GM03348 (cell line): ENCODE data around the gene LDB2.

Experiments used
- DNase-seq: peaks from one replicate; pipeline ENCODE4 v3.0.0; 2012; ENCODE audit warnings: low spot score

LDB2 gene

GRCh38 chr4:16721613-16722291 lies 176.7 kb downstream of the LDB2 start:
- DNase-seq: peak; percentile 42

GRCh38 chr4:16720761-16721160 lies 177.7 kb downstream of the LDB2 start:
- no peak for DNase-seq

GRCh38 chr4:16717266-16717970 lies 181.0 kb downstream of the LDB2 start:
- DNase-seq: peak; percentile 40

GRCh38 chr4:16715482-16715881 lies 183.0 kb downstream of the LDB2 start:
- no peak for DNase-seq

- no peak for DNase-seq
Observed at GRCh38 chr4:16714191-16714590, 184.3 kb downstream of the LDB2 start.

GRCh38 chr4:16713696-16714095 lies 184.7 kb downstream of the LDB2 start:
- DNase-seq: no peak

- no peak for DNase-seq
Observed at GRCh38 chr4:16713271-16713670, 185.2 kb downstream of the LDB2 start.

- no peak for DNase-seq
Observed at GRCh38 chr4:16710198-16710597, 188.2 kb downstream of the LDB2 start.

- peak; percentile 37 for DNase-seq
Observed at GRCh38 chr4:16707874-16708273, 190.6 kb downstream of the LDB2 start.

- no peak for DNase-seq
Observed at GRCh38 chr4:16706251-16706650, 192.2 kb downstream of the LDB2 start.

GRCh38 chr4:16705341-16705740 lies 193.1 kb downstream of the LDB2 start:
- no peak for DNase-seq

GRCh38 chr4:16704489-16704888 lies 194.0 kb downstream of the LDB2 start:
- no peak for DNase-seq

- DNase-seq: no peak
Observed at GRCh38 chr4:16695896-16696295, 202.5 kb downstream of the LDB2 start.

GRCh38 chr4:16694884-16695276 lies 203.6 kb downstream of the LDB2 start:
- DNase-seq: no peak

GRCh38 chr4:16694173-16694883 lies 204.1 kb downstream of the LDB2 start:
- DNase-seq: no peak

- no peak for DNase-seq
Observed at GRCh38 chr4:16693641-16694040, 204.8 kb downstream of the LDB2 start.

- DNase-seq: no peak
Observed at GRCh38 chr4:16692961-16693506, 205.4 kb downstream of the LDB2 start.

GRCh38 chr4:16692524-16692923 lies 205.9 kb downstream of the LDB2 start:
- DNase-seq: peak; percentile 60

GRCh38 chr4:16692046-16692445 lies 206.4 kb downstream of the LDB2 start:
- no peak for DNase-seq

- DNase-seq: no peak
Observed at GRCh38 chr4:16691450-16691849, 207.0 kb downstream of the LDB2 start.

- DNase-seq: no peak
Observed at GRCh38 chr4:16687845-16688244, 210.6 kb downstream of the LDB2 start.

- no peak for DNase-seq
Observed at GRCh38 chr4:16687011-16687410, 211.4 kb downstream of the LDB2 start.

GRCh38 chr4:16686195-16686594 lies 212.2 kb downstream of the LDB2 start:
- DNase-seq: peak; percentile 82
